BLaER1 treated with 17β-estradiol and CSF1 and Interleukin-3, amounts not matched to agents 10 nM and 100 nM (cell line): Measurements from ENCODE around the gene NUDT19.
"Not testable (repeated sequence)": the region's sequence is repeated elsewhere in the genome, so short reads cannot be mapped to it uniquely, and the experiment has no call there.

Experiments
- H3K27ac ChIP-seq, 11 experiments: shearing (Covaris generic); formaldehyde crosslinking; 2 replicates each; pipeline ENCODE4 v1.8.1; 2022
- H3K27me3 ChIP-seq, 11 experiments: shearing (Covaris generic); formaldehyde crosslinking; 2 replicates each; pipeline ENCODE4 v1.8.1; 2022
- H3K36me3 ChIP-seq, 11 experiments: shearing (Covaris generic); formaldehyde crosslinking; 2 replicates each; pipeline ENCODE4 v1.8.1; 2022
- H3K4me1 ChIP-seq, 10 experiments: shearing (Covaris generic); formaldehyde crosslinking; 2 replicates each; pipeline ENCODE4 v1.8.1; 2022
- H3K4me2 ChIP-seq, 11 experiments: shearing (Covaris generic); formaldehyde crosslinking; 2 replicates each; pipeline ENCODE4 v1.8.1; 2022
- H3K4me3 ChIP-seq, 10 experiments: shearing (Covaris generic); formaldehyde crosslinking; 2 replicates each; pipeline ENCODE4 v1.8.1; 2022
- H3K9ac ChIP-seq, 11 experiments: shearing (Covaris generic); formaldehyde crosslinking; 2 replicates each; pipeline ENCODE4 v1.8.1; 2022
- H3K9me3 ChIP-seq, 11 experiments: shearing (Covaris generic); formaldehyde crosslinking; replicated peaks in 1 of 11; 2 replicates each; pipeline ENCODE4 v1.8.1; 2022
- H4K20me1 ChIP-seq, 11 experiments: shearing (Covaris generic); formaldehyde crosslinking; 2 replicates each; pipeline ENCODE4 v1.8.1; 2022
- Cebpa-rat ChIP-seq, 11 experiments: shearing (Covaris generic); IDR thresholded peaks; 2 replicates each; pipeline ENCODE4 v1.8.1; 2022

Gene NUDT19

GRCh38 chr19:32695506-32695905, 3.9 kb downstream of the NUDT19 start:
- Histone ChIP-seq H3K4me2 (peak overlapping the region in 4 of 11 experiments; percentile 88 to 97 (median 92); a peak in 7 of 22 replicates), H4K20me1 (peaks cover 0 to 57% (median 28%) of the 10 kb centered on the region in 11 experiments; a peak in 14 of 22 replicates), H3K4me1 (peaks cover 33 to 69% (median 38%) of the 10 kb centered on the region in 10 experiments), H3K27ac (peak overlapping the region in 2 of 11 experiments; percentile 45 to 49; a peak in 4 of 22 replicates), H3K9me3 (peaks cover 23 to 76% (median 73%) of the 10 kb centered on the region in 11 experiments), H3K4me3 (peak overlapping the region in 3 of 10 experiments; percentile 0 to 27 (median 12); a peak in 2 of 20 replicates), H3K9ac (peak overlapping the region in 1 of 11 experiments; percentile 49; a peak in 2 of 22 replicates), H3K36me3 (peaks cover 31 to 75% (median 73%) of the 10 kb centered on the region in 11 experiments)
- not testable (repeated sequence) for H3K27me3 ChIP-seq

- Histone ChIP-seq H3K36me3 (peaks cover 44 to 88% (median 86%) of the 10 kb centered on the region in 11 experiments), H3K4me1 (peaks cover 22 to 60% (median 27%) of the 10 kb centered on the region in 10 experiments), H4K20me1 (peaks cover 0 to 68% (median 38%) of the 10 kb centered on the region in 11 experiments; a peak in 15 of 22 replicates), H3K27ac (peak overlapping the region in 2 of 11 experiments; percentile 45 to 49; a peak in 4 of 22 replicates), H3K4me3 (peak overlapping the region in 2 of 10 experiments; percentile 1 to 27; a peak in 1 of 20 replicates), H3K4me2 (peak overlapping the region in 3 of 11 experiments; percentile 88 to 93 (median 90); a peak in 6 of 22 replicates), H3K9ac (peak overlapping the region in 1 of 11 experiments; percentile 45; a peak in 1 of 22 replicates), H3K9me3 (peaks cover 33 to 88% (median 86%) of the 10 kb centered on the region in 11 experiments)
- H3K27me3 ChIP-seq = not testable (repeated sequence)
These were observed 5.2 kb downstream of the NUDT19 start for GRCh38 chr19:32696771-32697170.

GRCh38 chr19:32700129-32700528, 8.5 kb downstream of the NUDT19 start:
- not testable (repeated sequence) for H3K9ac ChIP-seq, H3K27me3 ChIP-seq, H3K27ac ChIP-seq, H3K4me2 ChIP-seq, H3K4me3 ChIP-seq
- peaks cover 0 to 61% (median 38%) of the 10 kb centered on the region in 11 experiments; a peak in 15 of 22 replicates for H4K20me1 ChIP-seq
- peaks cover 0 to 36% (median 0%) of the 10 kb centered on the region in 10 experiments; a peak in 7 of 20 replicates for H3K4me1 ChIP-seq
- peaks cover 65 to 100% (median 100%) of the 10 kb centered on the region in 11 experiments for H3K9me3 ChIP-seq
- peaks cover 75 to 100% (median 100%) of the 10 kb centered on the region in 11 experiments for H3K36me3 ChIP-seq

- H3K27ac ChIP-seq = no peak overlapping the region
- H3K9me3 ChIP-seq = peaks cover 65 to 100% (median 100%) of the 10 kb centered on the region in 11 experiments
These were observed 10.4 kb downstream of the NUDT19 start for GRCh38 chr19:32702010-32702409.

GRCh38 chr19:32704006-32704405, 12.4 kb downstream of the NUDT19 start:
- not testable (repeated sequence) for H3K27ac ChIP-seq, H3K4me1 ChIP-seq, H3K27me3 ChIP-seq, H3K4me2 ChIP-seq, H3K9ac ChIP-seq
- Histone ChIP-seq H4K20me1 (peaks cover 3 to 54% (median 28%) of the 10 kb centered on the region in 11 experiments; a peak in 14 of 22 replicates), H3K36me3 (peaks cover 89 to 93% (median 92%) of the 10 kb centered on the region in 11 experiments), H3K4me3 (peak overlapping the region in 5 of 10 experiments; percentile 17 to 42 (median 33); a peak in 5 of 20 replicates), H3K9me3 (peaks cover 57 to 86% (median 84%) of the 10 kb centered on the region in 11 experiments)

More at GRCh38 chr19:32702010-32702409, 10.4 kb downstream of the NUDT19 start:
- Histone ChIP-seq H3K27me3 (no peaks in the 10 kb centered on the region), H3K4me2 (no peak overlapping the region), H3K4me3 (no peak overlapping the region; a peak in 2 of 20 replicates), H4K20me1 (peaks cover 0 to 59% (median 31%) of the 10 kb centered on the region in 11 experiments; a peak in 13 of 22 replicates), H3K36me3 (peaks cover 92 to 100% (median 100%) of the 10 kb centered on the region in 11 experiments), H3K4me1 (peaks cover 0 to 18% (median 0%) of the 10 kb centered on the region in 10 experiments; a peak in 5 of 20 replicates), H3K9ac (no peak overlapping the region)
- no peak for TF ChIP-seq Cebpa-rat (IDR thresholded peaks at IDR 0.05)

- Histone ChIP-seq H4K20me1 (peaks cover 3 to 50% (median 17%) of the 10 kb centered on the region in 11 experiments; a peak in 12 of 22 replicates), H3K4me2 (no peak overlapping the region), H3K4me3 (no peak overlapping the region), H3K9ac (no peak overlapping the region), H3K9me3 (peaks cover 15 to 42% (median 39%) of the 10 kb centered on the region in 11 experiments), H3K27ac (no peak overlapping the region), H3K4me1 (peaks cover 0 to 6% (median 0%) of the 10 kb centered on the region in 10 experiments; a peak in 2 of 20 replicates), H3K36me3 (peaks cover 88 to 93% (median 91%) of the 10 kb centered on the region in 11 experiments), H3K27me3 (no peaks in the 10 kb centered on the region)
- TF ChIP-seq Cebpa-rat (IDR thresholded peaks at IDR 0.05) = no peak
These were observed 16.8 kb downstream of the NUDT19 start for GRCh38 chr19:32708457-32708856.

- H3K4me3 ChIP-seq = no peak overlapping the region
- TF ChIP-seq Cebpa-rat (IDR thresholded peaks at IDR 0.05) = no peak
- H3K27me3 ChIP-seq = no peaks in the 10 kb centered on the region
- no peak overlapping the region for H3K4me2 ChIP-seq
- H3K9me3 ChIP-seq = peaks cover 9 to 36% (median 34%) of the 10 kb centered on the region in 11 experiments
- peaks cover 0 to 6% (median 0%) of the 10 kb centered on the region in 10 experiments; a peak in 2 of 20 replicates for H3K4me1 ChIP-seq
- H3K9ac ChIP-seq = no peak overlapping the region
- peaks cover 87 to 93% (median 91%) of the 10 kb centered on the region in 11 experiments for H3K36me3 ChIP-seq
- H4K20me1 ChIP-seq = peaks cover 3 to 50% (median 17%) of the 10 kb centered on the region in 11 experiments; a peak in 12 of 22 replicates
- no peak overlapping the region for H3K27ac ChIP-seq
These were observed 17.4 kb downstream of the NUDT19 start for GRCh38 chr19:32709032-32709431.

- Histone ChIP-seq H3K27ac (no peak overlapping the region), H3K4me3 (no peak overlapping the region), H4K20me1 (peaks cover 3 to 43% (median 17%) of the 10 kb centered on the region in 11 experiments; a peak in 12 of 22 replicates), H3K9me3 (peaks cover 0 to 9% (median 6%) of the 10 kb centered on the region in 11 experiments; a peak in 14 of 22 replicates), H3K36me3 (peaks cover 79 to 91% (median 83%) of the 10 kb centered on the region in 11 experiments), H3K4me1 (peaks cover 0 to 6% (median 0%) of the 10 kb centered on the region in 10 experiments; a peak in 2 of 20 replicates), H3K9ac (no peak overlapping the region), H3K4me2 (no peak overlapping the region), H3K27me3 (no peaks in the 10 kb centered on the region)
- no peak for TF ChIP-seq Cebpa-rat (IDR thresholded peaks at IDR 0.05)
These were observed 20.1 kb downstream of the NUDT19 start for GRCh38 chr19:32711747-32712146.

GRCh38 chr19:32716203-32716602, 24.6 kb downstream of the NUDT19 start:
- H3K4me3 ChIP-seq, H3K4me1 ChIP-seq, H3K4me2 ChIP-seq, H3K27me3 ChIP-seq, H3K9ac ChIP-seq, H3K27ac ChIP-seq: not testable (repeated sequence)
- peaks cover 55 to 74% (median 61%) of the 10 kb centered on the region in 11 experiments for H3K36me3 ChIP-seq
- peaks cover 0 to 12% (median 0%) of the 10 kb centered on the region in 11 experiments; a peak in 3 of 22 replicates for H4K20me1 ChIP-seq
- H3K9me3 ChIP-seq = peaks cover 5 to 15% (median 9%) of the 10 kb centered on the region in 11 experiments; a peak in 20 of 22 replicates
